Bronchial epithelial cell (primary cell): Measurements from ENCODE around the gene NUP210L. TPM values are rescaled to one million over a fixed set of nuclear protein-coding genes. Genes with fewer than 3 reads are reported as not detected.

Experiments used
- DNase-seq: peaks from one replicate; pipeline ENCODE4 v3.0.0-alpha.2; 2010; ENCODE audit warnings: low read depth
- FAIRE-seq: peaks from 2 replicates; lab custom pipeline; 2011; peaks lifted over from hg19 to GRCh38; lab: Jason Lieb, UNC
- H3K27me3 ChIP-seq: 2 replicates; pipeline ENCODE4 v1.5.1; 2011; ENCODE audit warnings: low read length; ENCODE audit not compliant: control insufficient read depth, insufficient read depth
- H3K36me3 ChIP-seq: 2 replicates; pipeline ENCODE4 v1.5.1; 2011; ENCODE audit warnings: low read length; ENCODE audit not compliant: control insufficient read depth, insufficient read depth
- H3K4me3 ChIP-seq: 2 replicates; pipeline ENCODE4 v1.5.1; 2011; ENCODE audit warnings: mild to moderate bottlenecking, low read depth, low read length, control low read depth
- CTCF ChIP-seq: IDR thresholded peaks from 2 replicates; pipeline ENCODE4 v1.5.1; 2011; ENCODE audit warnings: mild to moderate bottlenecking, moderate library complexity, low read length, control low read depth, inconsistent platforms; ENCODE audit not compliant: insufficient read depth, severe bottlenecking
- total RNA-seq: library from RNA; depleted of rRNA; stranded (reverse); fragments of >200 nt; gene quantifications from 2 replicates; pipeline ENCODE4 v1.2.1, GENCODE V29; 2014

NUP210L gene
- total RNA-seq, 1 donor from 2014 or later, result under 0.01 TPM

GRCh38 chr1:154182344-154183045, 27.6 kb upstream of the NUP210L start:
- Histone ChIP-seq H3K27me3 (no peaks in the 10 kb centered on the region), H3K4me3 (peak overlapping the region; percentile 91), H3K36me3 (no peaks in the 10 kb centered on the region)
- FAIRE-seq (no peak), DNase-seq (peak; percentile 73)
- no peak for TF ChIP-seq CTCF

GRCh38 chr1:154181944-154182343, 27.1 kb upstream of the NUP210L start:
- no peak for DNase-seq
- no peak for TF ChIP-seq CTCF
- FAIRE-seq, result no peak
- Histone ChIP-seq H3K27me3 (no peaks in the 10 kb centered on the region), H3K4me3 (peak overlapping the region; percentile 91), H3K36me3 (no peaks in the 10 kb centered on the region)

GRCh38 chr1:154179946-154180687, 25.2 kb upstream of the NUP210L start:
- Histone ChIP-seq H3K36me3 (peaks cover 4% of the 10 kb centered on the region), H3K27me3 (no peaks in the 10 kb centered on the region), H3K4me3 (no peak overlapping the region)
- DNase-seq (no peak), FAIRE-seq (no peak)
- TF ChIP-seq CTCF, result no peak

GRCh38 chr1:154178911-154179811, 24.3 kb upstream of the NUP210L start:
- Histone ChIP-seq H3K4me3 (no peak overlapping the region), H3K27me3 (no peaks in the 10 kb centered on the region), H3K36me3 (peaks cover 7% of the 10 kb centered on the region)
- FAIRE-seq (no peak), DNase-seq (no peak)
- TF ChIP-seq CTCF, result no peak

GRCh38 chr1:154178013-154178412, 23.1 kb upstream of the NUP210L start:
- TF ChIP-seq CTCF, result no peak
- peaks cover 8% of the 10 kb centered on the region for H3K36me3 ChIP-seq
- DNase-seq (no peak), FAIRE-seq (no peak)
- no peak overlapping the region for H3K4me3 ChIP-seq
- no peaks in the 10 kb centered on the region for H3K27me3 ChIP-seq
